ENCODE measurements around the gene TM9SF1.

GRCh38 chr14:24160499-24160849, 34.8 kb downstream of the TM9SF1 start:
- TF ChIP-seq GATA2 (IDR thresholded peaks at IDR 0.05; ENCODE audit: low read depth, low read length) (no peak), GATA3 (IDR thresholded peaks at IDR 0.05; ENCODE audit: low read depth, low read length) (no peak)
